CD4-positive, alpha-beta T cell treated with Interleukin-15 for 1 hour (primary cell): ENCODE data around the gene COX20.
A peak's percentile ranks its signal among the peaks of the same experiment; 100 is the strongest.
"Not testable (repeated sequence)": the region's sequence is repeated elsewhere in the genome, so short reads cannot be mapped to it uniquely, and the experiment has no call there.

Experiments
- DNase-seq: peaks from one replicate; pipeline ENCODE4 v3.0.0-alpha.2; 2020

Gene COX20, protein sequence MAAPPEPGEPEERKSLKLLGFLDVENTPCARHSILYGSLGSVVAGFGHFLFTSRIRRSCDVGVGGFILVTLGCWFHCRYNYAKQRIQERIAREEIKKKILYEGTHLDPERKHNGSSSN

GRCh38 chr1:244835276-244836134 is at the start of gene COX20:
COX20 (plus strand) TSS chr1:244835658; CDS start chr1:244835715, 57 bp downstream.
- peak; percentile 85 for DNase-seq

DNA sequence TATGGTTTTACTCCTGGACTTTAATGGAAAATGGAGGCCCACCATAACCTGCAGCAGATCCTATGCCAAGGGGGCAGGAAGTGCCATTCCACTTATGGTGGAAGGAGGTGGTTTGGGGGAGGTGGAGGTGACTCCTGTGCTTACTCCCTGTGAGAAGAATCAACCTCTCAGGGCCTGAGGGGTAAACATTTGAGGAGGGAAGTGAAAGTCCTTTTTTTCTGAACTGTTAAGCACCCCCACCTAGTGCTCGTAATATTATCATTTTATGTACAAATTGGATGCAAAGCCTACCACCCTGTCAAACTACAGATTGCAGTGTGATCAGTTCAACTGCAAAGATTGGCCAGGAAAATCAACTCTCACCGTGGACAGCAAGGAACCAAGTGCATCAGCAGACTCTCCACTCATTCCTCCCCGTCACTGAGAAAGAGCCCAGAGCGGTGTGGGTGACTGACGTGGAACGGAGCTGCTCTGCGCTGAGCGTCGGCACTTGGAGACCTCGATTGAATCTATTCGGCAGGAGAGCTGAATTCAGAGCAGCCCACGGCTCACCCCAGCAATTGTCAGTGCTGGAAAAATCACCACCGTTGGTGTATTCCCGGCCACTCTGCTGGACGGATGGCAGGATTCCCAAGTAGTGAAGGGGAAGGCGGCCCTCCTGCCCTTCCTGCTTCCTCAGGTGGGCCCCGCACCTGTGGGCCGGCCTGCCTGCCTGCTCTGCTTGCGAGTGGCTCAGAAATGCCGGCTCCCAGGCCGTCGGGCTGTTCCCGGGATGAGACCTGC is 46.8 kb upstream of the COX20 start:
- no peak for DNase-seq

- DNase-seq: no peak
These were observed 46.2 kb upstream of the COX20 start for GRCh38 chr1:244789276-244789580.

DNA sequence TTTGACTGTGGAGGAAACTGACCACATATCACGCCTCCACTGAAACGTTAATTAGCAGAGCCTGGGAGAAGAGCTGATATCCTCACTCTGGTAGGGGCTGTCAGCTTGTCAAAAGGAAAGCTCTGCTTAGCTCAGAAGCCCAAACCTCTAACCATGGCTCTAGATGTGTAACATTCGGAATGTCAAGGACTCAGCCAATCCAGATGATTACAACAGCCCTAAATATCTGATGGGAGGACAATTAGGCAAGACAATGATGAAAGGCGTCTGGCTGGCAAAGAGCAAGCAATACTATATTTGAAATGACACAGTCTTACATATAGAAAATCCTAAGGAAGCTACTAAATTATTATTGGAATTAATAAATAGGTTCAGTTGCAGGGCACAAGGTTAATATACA is 45.7 kb upstream of the COX20 start:
- no peak for DNase-seq

- no peak for DNase-seq
These were observed 44.4 kb upstream of the COX20 start for GRCh38 chr1:244791061-244791460.

DNA sequence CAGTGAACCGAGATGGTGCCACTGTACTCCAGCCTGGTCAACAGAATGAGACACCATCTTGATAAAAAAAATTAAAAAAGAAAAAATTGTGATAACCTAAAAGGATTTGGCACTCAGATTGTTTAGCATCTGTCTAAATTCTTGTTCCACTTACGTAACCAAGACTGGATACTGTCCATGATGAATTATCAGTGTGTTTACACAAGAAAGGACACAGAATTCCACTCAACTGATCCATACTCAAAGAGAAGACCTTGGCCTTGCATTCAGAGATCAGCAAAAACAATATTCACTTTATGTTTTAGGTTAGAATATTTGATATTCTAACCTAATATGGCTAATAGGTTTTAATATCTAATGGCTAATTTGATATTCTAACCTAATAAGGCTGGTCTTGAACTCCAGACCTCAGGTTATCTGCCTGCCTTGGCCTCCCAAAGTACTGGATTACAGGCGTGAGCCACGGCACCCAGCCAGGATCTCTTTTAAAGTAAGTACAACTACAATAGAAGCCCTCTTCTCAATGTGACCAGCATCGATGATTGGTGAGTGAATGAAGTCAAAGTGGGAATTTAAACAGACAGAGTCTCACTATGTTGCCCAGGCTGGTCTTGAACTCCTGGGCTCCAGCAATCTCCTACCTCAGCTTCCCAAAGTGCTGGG is 43.1 kb upstream of the COX20 start:
- no peak for DNase-seq

DNA sequence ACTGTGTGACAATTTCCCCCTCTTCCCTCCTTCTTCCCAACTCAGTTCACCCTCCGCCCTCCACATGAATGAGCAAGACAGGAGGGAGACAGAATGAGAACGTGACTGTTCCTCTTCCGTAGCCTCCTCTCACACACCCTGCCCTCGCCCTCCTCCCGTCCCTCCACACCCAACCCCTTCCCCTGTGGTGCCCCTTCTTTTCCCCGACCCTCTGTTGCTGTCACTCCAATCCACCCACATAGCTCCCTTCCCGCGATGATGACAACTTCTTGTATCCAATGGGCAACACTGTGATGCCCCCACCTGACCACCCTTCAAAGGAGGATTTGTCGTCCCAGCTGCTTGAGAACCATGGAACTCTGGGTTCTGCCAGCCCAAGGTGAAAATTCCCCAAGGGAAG is 41.4 kb upstream of the COX20 start:
- no peak for DNase-seq

GRCh38 chr1:244794516-244794915 is 40.9 kb upstream of the COX20 start:
- not testable (repeated sequence) for DNase-seq

GRCh38 chr1:244796719-244797406 is 38.6 kb upstream of the COX20 start:
- no peak for DNase-seq

GRCh38 chr1:244800821-244801220 is 34.6 kb upstream of the COX20 start:
- no peak for DNase-seq

GRCh38 chr1:244801246-244801645 is 34.2 kb upstream of the COX20 start:
- DNase-seq: peak; percentile 58

GRCh38 chr1:244802041-244802440 is 33.4 kb upstream of the COX20 start:
- DNase-seq: no peak

DNA sequence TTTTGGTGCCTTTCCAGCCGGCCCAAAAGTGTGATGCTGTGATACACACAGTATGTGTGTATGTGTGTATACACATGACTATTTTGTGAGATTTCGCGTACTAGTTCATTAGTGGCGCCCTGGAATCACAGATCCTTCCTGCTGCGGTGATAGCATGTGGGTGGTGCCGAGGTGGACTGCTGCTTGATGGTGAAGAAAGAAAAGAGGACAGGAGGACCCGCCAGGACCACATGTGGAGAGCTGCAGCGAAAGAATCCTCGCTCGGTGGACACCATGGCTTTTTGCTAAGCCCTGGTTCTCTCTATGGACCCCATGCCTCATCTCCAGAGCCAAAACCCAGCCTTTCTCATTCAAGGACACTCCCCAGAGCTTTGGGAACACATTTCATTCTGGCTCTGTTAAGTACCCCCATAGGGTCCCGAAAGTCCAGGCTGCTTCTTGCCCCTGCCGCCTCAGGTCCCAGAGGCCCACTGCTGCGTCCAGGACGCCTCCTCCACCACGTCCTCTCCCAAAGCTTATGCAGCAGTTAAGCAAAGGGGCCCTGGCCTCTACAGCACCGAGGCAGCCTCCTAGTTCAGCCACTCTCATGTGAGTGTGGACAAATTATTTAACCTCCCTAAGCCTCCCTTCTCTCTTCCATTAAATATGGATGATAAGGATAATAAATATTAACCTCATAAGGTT is 32.8 kb upstream of the COX20 start:
- DNase-seq: no peak

DNA sequence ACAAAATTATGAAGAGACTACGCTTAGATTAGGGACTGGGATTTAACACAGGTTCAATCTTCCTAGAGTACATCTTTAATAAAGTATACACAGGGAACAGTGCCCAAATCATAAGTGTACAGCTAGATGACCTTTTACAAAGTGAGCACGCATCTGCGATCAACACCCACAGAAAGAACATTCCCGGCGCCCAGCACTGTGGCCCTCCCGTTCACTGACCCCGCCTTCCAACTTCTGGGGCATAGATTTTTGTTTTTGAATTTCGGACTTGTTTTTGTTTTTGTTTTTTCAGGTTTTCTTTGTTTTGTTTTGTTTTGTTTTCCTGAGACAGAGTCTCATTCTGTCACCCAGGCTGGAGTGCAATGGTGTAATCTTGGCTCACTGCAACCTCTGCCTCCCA is 30.6 kb upstream of the COX20 start:
- DNase-seq: no peak

DNA sequence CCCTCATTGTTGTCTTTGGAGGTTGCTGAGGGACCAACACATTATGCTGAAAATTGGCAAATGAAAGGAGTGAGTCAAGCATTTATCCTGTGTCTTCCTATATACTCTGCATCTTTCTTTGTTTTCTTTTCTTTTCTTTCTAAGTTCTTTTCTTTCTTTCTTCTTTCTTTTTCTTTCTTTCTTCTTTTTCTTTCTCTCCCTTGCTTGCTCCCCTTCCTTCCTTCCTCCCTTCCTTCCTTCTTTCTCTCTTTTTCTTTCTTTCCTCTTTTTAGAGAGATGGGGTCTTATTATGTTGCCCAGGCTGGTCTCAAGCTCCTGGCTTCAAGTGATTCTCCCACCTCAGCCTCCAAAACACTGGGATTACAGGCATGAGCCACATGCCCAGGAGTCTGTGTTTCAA is 28.3 kb upstream of the COX20 start:
- DNase-seq: no peak

GRCh38 chr1:244810221-244810620 is 25.2 kb upstream of the COX20 start:
- DNase-seq: no peak

- DNase-seq: no peak
These were observed 22.1 kb upstream of the COX20 start for GRCh38 chr1:244813327-244813726.

GRCh38 chr1:244815600-244816099 is 19.8 kb upstream of the COX20 start:
- DNase-seq: peak; percentile 44

DNA sequence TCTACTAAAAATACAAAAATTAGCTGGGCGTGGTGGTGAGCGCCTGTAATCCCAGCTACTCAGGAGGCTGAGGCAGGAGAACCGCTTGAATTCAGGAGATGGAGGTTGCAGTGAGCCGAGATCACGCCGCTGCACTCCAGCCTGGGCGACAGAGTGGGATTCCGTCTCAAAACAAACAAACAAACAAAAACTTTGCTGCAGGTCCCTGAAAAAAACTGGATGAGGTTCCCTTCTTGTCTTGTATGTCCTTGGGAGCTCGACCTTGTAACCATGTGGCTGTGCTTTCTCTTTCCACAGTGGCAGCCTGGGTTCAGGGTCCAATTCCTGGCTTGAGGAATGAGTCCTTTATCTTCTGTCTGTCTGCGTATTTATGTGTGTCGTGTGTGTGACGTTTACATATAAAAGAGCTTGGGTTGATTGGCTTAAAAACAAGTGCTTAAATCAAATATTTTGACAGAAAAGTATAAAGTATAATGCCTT is 18.0 kb upstream of the COX20 start:
- no peak for DNase-seq

DNA sequence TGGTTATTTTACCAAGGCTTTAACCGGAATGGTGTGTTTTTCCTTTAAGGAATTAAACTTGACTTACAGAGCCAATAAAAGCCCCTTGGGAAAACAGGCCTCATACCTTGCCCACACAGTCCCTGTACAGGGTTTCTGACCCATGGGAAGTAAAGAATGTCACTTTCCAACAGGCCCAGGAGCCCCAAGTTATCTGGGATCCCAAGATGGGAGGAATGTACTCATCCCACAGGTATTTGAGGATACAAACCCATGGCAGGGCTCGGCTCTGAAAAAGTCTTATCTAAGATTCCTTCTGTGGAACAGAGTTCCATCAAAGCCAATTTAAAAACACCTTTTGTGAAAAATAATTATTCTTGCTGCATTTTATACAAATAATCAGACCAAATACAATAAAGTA is 15.3 kb upstream of the COX20 start:
- no peak for DNase-seq

- DNase-seq: no peak
These were observed 14.3 kb upstream of the COX20 start for GRCh38 chr1:244821134-244821533.

DNA sequence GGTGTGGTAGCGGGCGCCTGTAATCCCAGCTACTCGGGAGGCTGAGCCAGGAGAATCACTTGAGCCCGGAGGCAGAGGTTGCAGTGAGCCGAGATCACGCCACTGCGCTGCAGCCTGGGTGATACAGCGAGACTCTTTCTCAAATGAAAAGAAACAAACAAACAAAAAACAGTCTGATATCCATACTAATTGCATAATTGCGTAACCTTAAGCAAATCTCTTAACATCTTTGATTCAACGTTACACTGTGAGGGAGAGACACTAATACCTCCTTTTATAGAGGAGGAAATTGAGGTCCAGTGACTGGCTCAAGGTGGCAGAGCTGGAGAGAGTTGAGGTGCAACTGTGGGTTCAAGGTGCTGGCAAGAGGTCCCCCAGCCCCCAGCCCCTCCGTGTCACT is 12.6 kb upstream of the COX20 start:
- no peak for DNase-seq
